AML-193 (cell line): ENCODE results near the gene ITGAD.

Experiments used
- DNase-seq, 2 experiments: peaks; one replicate each; lab custom pipeline; 2025; lab: John Stamatoyannopoulos, UW

The ITGAD gene

DNA sequence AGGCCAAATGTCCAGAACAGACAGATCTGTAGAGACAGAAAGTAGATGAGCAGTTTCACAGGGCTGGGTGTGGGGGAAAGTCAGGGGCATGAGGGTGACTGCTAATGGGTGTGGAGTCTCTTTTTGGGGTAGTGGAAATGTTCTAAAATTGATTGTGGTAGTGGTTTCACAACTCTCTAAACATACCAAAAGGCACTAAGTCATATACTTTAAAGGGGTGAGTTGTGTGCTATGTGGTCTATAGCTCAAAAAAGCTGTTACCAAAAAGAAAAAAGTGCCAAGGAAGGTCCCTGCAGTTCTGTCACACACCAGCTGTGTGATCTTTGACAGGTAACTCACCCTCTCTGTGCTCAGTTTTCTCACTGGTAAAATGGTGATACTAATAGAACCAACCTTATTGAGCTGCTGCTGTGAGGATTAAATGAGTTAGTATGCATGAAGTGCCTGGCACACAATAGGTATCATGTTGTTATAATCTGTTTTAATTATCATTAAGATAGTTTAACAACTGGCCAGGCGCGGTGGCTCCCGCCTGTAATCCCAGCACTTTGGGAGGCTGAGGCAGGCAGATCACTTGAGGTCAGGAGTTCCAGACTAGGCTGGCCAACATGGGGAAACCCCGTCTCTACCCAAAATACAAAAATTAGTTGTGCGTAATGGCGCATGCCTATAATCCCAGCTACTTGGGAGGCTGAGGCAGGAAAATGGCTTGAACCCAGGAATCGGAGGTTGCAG lies 27.8 kb upstream of the ITGAD start:
- no peak for DNase-seq

DNA sequence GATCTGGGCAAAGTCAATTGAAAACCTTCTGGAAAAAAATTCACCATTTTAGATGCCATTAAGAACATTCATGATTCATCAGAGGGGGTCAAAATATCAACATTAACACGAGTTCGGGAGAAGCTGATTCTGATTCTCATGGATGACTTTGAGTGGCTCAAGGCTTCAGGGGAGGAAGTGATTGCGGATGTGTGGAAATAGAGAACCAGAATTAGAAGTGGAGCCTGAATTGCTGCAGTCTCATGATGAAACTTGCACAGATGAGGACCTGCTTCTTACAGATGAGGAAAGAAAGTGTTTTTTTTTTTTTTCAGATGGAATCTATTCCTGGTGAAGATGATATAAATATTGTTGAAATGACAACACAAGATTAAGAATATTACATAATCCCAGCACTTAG lies 25.3 kb upstream of the ITGAD start:
- DNase-seq: peak; percentile 87 to 89

DNA sequence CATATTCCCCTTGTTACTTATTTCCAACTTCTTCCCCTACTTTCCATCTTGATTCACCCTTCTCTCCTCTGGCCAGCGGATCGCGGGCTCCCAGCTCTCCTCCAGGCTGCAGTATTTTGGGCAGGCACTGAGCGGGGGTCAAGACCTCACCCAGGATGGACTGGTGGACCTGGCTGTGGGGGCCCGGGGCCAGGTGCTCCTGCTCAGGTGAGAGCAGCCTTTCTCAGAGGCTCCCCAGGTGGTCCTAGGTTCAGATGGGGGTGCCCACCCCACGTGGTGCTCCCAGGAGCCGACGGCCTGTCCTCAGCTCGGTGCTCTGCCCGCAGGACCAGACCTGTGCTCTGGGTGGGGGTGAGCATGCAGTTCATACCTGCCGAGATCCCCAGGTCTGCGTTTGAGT lies 22.1 kb upstream of the ITGAD start:
- DNase-seq: no peak

GRCh38 chr16:31371619-31372484 lies 21.3 kb upstream of the ITGAD start:
- no peak for DNase-seq

- no peak for DNase-seq
These were observed 19.9 kb upstream of the ITGAD start for GRCh38 chr16:31373235-31373634.

DNA sequence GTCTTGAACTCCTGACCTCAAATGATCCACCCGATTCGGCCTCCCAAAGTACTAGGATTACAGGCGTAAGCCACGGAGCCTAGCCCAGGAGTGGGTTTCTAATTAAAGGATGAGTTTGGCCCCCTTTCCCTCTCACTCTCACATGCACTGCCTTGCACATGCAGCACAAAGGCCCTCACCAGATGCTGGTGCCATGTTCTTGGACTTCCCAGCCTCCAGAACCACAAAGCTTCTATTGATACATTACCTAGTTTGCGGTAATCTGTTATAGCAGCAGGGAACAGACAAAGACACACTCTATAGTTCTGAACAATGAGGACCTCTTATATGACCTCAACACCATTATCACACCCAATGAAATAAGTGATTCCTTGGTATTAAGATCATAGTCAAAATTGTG lies 17.9 kb upstream of the ITGAD start:
- DNase-seq: no peak

DNA sequence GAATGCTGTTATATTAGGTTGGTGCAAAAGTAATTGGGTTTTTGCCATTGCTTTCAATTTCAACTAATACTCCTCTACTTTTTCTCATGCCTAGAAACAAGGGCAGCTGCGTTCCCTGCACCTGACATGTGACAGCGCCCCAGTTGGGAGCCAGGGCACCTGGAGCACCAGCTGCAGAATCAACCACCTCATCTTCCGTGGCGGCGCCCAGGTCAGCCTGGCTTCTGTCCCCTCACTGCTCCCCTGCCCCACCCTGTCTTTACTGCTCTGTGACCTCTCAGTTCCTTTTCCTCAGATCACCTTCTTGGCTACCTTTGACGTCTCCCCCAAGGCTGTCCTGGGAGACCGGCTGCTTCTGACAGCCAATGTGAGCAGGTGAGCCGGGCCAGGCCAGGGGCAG lies 16.4 kb upstream of the ITGAD start:
- no peak for DNase-seq

GRCh38 chr16:31377210-31377903 lies 15.8 kb upstream of the ITGAD start:
- no peak for DNase-seq

DNA sequence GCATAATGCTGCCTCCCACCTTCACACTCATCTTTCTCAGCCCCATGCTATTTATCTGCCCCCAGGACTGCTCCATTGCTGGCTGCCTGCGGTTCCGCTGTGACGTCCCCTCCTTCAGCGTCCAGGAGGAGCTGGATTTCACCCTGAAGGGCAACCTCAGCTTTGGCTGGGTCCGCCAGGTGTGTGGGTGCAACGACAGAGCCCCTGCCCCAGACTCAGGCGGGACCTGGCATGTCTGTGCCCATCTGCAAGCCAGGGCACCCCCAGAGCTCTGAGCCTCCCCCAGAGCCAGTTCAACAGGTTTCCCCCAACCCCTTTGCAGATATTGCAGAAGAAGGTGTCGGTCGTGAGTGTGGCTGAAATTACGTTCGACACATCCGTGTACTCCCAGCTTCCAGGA lies 12.9 kb upstream of the ITGAD start:
- DNase-seq: no peak

GRCh38 chr16:31382485-31383161 lies 10.5 kb upstream of the ITGAD start:
- peak; percentile 61 to 64 for DNase-seq

DNA sequence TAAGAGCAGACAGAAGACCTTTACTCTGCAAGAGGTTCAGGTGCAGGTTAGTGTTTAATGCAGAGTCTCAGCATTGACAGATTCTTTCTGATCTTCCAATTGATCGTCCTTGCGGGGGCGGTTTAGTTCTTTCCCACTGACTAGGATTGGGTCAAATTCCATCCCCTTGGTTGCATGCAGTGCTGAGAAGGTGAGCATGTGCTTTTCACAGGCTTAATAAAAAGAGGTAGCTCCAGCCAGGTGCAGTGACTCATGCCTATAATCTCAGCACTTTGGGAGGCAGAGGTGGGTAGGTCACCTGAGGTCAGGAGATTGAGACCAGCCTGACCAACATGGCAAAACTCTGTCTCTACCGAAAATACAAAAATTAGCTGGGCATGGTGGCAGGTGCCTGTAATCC lies 7.5 kb upstream of the ITGAD start:
- no peak for DNase-seq

GRCh38 chr16:31386157-31386984 lies 6.8 kb upstream of the ITGAD start:
- DNase-seq: no peak

- DNase-seq: no peak
These were observed 4.6 kb upstream of the ITGAD start for GRCh38 chr16:31388535-31388934.

- no peak for DNase-seq
These were observed 2.6 kb upstream of the ITGAD start for GRCh38 chr16:31390504-31391041.

- DNase-seq: no peak
These were observed 2.5 kb downstream of the ITGAD start for GRCh38 chr16:31395647-31396046.

DNA sequence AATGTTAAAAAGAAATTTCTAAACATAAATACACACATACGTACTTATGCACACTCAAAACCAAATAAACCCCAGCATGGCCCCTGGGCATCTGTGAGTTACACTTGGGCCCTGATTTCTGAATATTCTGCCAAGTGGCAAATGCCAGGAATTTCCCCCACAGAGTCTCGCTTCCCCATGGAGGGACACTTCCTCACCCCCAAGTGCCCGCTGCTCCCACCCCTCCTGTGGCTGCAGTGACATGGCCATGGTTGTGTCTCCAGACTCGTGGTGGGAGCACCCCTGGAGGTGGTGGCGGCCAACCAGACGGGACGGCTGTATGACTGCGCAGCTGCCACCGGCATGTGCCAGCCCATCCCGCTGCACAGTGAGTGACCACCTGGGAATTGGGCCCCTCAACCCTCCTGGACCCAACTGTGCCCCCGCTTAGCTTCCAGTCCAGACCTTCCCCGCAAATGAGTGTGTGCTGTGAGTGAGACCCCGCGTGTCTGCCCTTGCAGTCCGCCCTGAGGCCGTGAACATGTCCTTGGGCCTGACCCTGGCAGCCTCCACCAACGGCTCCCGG lies 4.0 kb downstream of the ITGAD start:
- DNase-seq: no peak

DNA sequence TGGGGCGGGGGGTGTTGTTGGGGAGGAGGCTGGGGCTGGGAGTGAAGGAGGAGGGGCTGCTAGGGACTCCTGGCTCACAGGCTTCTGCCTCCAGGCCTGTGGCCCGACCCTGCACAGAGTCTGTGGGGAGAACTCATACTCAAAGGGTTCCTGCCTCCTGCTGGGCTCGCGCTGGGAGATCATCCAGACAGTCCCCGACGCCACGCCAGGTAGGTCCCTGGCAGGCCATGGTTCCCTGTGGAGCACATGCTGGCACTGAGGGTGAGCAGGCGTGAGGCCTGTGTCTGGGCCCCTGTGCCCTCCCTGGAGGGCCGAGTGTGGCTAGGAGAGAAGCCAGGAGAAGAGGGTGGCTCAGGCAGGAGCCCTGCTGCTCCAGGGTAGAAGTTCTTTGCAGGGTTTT lies 4.6 kb downstream of the ITGAD start:
- DNase-seq: no peak

DNA sequence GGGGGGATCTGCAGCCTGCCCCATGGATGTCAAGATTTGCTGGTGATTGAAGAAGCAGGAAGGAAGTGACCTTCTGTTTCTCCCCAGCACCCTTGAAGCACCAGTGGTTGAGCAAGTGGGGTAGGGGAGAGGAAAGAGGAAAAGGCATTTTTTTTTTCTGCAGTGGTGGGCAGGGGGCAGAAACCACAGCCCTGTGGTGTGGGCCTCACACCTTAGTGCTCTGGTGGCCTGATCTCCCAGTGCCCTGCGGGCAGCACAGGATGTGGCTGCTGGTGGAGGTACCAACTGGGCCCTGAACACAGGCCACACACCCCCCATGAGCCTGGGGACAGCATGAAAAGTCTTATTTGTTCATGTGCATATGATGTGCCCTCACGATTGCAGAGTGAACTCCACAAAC lies 7.1 kb downstream of the ITGAD start:
- peak; percentile 86 to 93 for DNase-seq

DNA sequence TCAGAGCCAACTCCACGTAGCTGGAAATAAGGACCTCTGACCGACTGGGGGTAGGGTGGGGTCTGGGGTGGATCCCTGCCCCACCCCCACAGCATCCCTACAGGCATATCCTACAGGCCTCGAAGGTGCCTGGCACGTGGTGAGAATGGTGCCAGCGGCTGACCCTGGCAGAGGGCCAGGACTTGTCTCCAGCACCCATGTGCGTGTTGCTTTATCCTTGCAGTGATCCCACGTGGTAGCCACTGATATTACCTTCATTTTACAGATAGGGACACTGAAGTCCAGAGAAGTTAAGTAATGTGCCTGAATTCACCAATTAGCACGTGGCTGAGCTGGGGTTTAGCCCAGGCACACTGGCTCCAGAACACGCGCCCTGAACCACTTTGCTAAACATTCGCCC lies 8.3 kb downstream of the ITGAD start:
- no peak for DNase-seq

DNA sequence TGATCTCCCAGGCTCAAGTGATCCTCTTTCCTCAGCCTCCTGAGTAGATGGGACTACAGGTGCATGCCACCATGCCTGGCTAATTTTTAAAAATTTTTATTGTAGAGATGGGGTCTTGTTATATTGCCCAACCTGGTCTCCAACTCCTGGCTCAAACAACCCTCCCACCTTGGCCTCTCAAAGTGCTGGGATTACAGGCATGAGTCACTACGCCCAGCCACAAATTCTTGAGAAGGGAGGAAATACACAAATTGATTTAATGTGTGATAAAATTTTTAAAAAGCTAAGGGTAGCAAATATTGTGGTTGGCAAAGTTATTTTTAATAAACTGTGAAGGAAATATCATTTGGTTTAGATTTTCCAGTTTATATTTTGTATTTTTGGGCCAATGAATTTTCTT lies 9.6 kb downstream of the ITGAD start:
- DNase-seq: no peak
